CD14-positive monocyte (primary cell): ENCODE measurements around the gene RPTOR. TPM values are rescaled to one million over a fixed set of nuclear protein-coding genes. Genes with fewer than 3 reads are reported as not detected.

ENCODE experiments used
- DNase-seq, 3 donors: peaks; one replicate each; pipeline ENCODE4 v3.0.0-alpha.2; 2011 to 2022
- H2AFZ ChIP-seq: 2 replicates; pipeline ENCODE4 v1.6.0; 2012; ENCODE audit warnings: mild to moderate bottlenecking, low read depth, low read length, inconsistent platforms; ENCODE audit not compliant: insufficient read depth, poor library complexity, severe bottlenecking
- H3K27ac ChIP-seq, 2 donors: 1 replicate in 1 of 2; 2 replicates in 1 of 2; pipeline ENCODE4 v1.5.1; 2012 to 2013; ENCODE audit warnings: low read length in 2 of 2, control low read depth in 1 of 2, inconsistent platforms in 1 of 2, low read depth in 1 of 2, mild to moderate bottlenecking in 1 of 2
- H3K27me3 ChIP-seq, 2 donors: one replicate each; pipeline versions ENCODE4 v1.6.0 to v1.6.1; 2011 to 2013; ENCODE audit warnings: low read length in 2 of 2; ENCODE audit not compliant: control insufficient read depth in 2 of 2, insufficient read depth in 2 of 2
- H3K36me3 ChIP-seq, 2 donors: replicated peaks in 1 of 2; 1 replicate in 1 of 2; 2 replicates in 1 of 2; pipeline versions ENCODE4 v1.5.1 to v1.6.1; 2012 to 2013; ENCODE audit warnings: low read length in 2 of 2, control low read depth in 1 of 2, inconsistent platforms in 1 of 2, mild to moderate bottlenecking in 1 of 2; ENCODE audit not compliant: insufficient read depth in 2 of 2, control insufficient read depth in 1 of 2
- H3K4me1 ChIP-seq, 2 donors: 1 replicate in 1 of 2; 2 replicates in 1 of 2; pipeline versions ENCODE4 v1.5.1 to v1.6.1; 2012 to 2013; ENCODE audit warnings: low read length in 2 of 2, control low read depth in 1 of 2, inconsistent platforms in 1 of 2, mild to moderate bottlenecking in 1 of 2, moderate library complexity in 1 of 2; ENCODE audit not compliant: insufficient read depth in 2 of 2, control insufficient read depth in 1 of 2
- H3K4me2 ChIP-seq: replicated peaks from 2 replicates; pipeline ENCODE3; 2012; ENCODE audit warnings: low read length, moderate library complexity, mild to moderate bottlenecking; ENCODE audit not compliant: poor library complexity, severe bottlenecking; ENCODE audit errors: extremely low read depth
- H3K4me3 ChIP-seq, 3 experiments: fragments of 200-600 bp in 1 of 3; sonication (generic) in 1 of 3; replicated peaks in 1 of 3; 1 replicate in 2 of 3; 2 replicates in 1 of 3; pipeline ENCODE4 v1.5.1; 2011 to 2013; ENCODE audit warnings: low read length in 3 of 3, mild to moderate bottlenecking in 3 of 3, control low read depth in 2 of 3, low read depth in 2 of 3, inconsistent platforms in 1 of 3, moderate library complexity in 1 of 3
- H3K79me2 ChIP-seq: 2 replicates; pipeline ENCODE4 v1.6.0; 2012; ENCODE audit warnings: mild to moderate bottlenecking, control low read depth, inconsistent platforms, low read length, moderate library complexity; ENCODE audit not compliant: insufficient read depth
- H3K9ac ChIP-seq: 2 replicates; pipeline ENCODE4 v1.6.0; 2017; ENCODE audit warnings: low read length, mild to moderate bottlenecking; ENCODE audit not compliant: insufficient read depth, poor library complexity, severe bottlenecking
- H3K9me3 ChIP-seq, 2 donors: replicated peaks in 1 of 2; 1 replicate in 1 of 2; 2 replicates in 1 of 2; pipeline versions ENCODE4 v1.5.1 to v1.6.1; 2012 to 2013; ENCODE audit warnings: low read length in 2 of 2, control low read depth in 1 of 2; ENCODE audit not compliant: control insufficient read depth in 1 of 2, insufficient read depth in 1 of 2
- H4K20me1 ChIP-seq: 2 replicates; pipeline ENCODE4 v1.6.0; 2012; ENCODE audit warnings: mild to moderate bottlenecking, low read length, control low read depth, moderate library complexity; ENCODE audit not compliant: insufficient read depth
- H3K27ac Mint-ChIP-seq, 7 donors: one replicate each; pipeline ENCODE4 v1.8.0; 2020; ENCODE audit warnings: mild to moderate bottlenecking in 7 of 7, mixed read lengths in 7 of 7, moderate library complexity in 6 of 7, inconsistent platforms in 2 of 7
- H3K27me3 Mint-ChIP-seq, 3 donors: one replicate each; pipeline ENCODE4 v1.8.0; 2021 to 2022; ENCODE audit warnings: low read depth in 3 of 3, mild to moderate bottlenecking in 3 of 3, mixed read lengths in 3 of 3, moderate library complexity in 3 of 3, inconsistent platforms in 1 of 3
- H3K36me3 Mint-ChIP-seq, 2 donors: one replicate each; pipeline ENCODE4 v1.8.0; 2020; ENCODE audit warnings: mixed read lengths in 2 of 2, inconsistent platforms in 1 of 2, mild to moderate bottlenecking in 1 of 2
- H3K4me1 Mint-ChIP-seq: one replicate; pipeline ENCODE4 v1.8.0; 2020; ENCODE audit warnings: mild to moderate bottlenecking, mixed read lengths
- H3K4me3 Mint-ChIP-seq, 2 donors: one replicate each; pipeline ENCODE4 v1.8.0; 2020; ENCODE audit warnings: mild to moderate bottlenecking in 2 of 2, mixed read lengths in 2 of 2, moderate library complexity in 1 of 2
- H3K9me3 Mint-ChIP-seq, 7 donors: one replicate each; pipeline ENCODE4 v1.8.0; 2020 to 2022; ENCODE audit warnings: mixed read lengths in 7 of 7, mild to moderate bottlenecking in 6 of 7, moderate library complexity in 6 of 7, inconsistent platforms in 2 of 7
- CTCF ChIP-seq: fragments of 200-600 bp; IDR thresholded peaks from one replicate; pipeline ENCODE4 v1.8.0; 2022; ENCODE audit warnings: antibody characterized with exemption, mild to moderate bottlenecking
- WGBS: methylation state at CpG from one replicate; pipeline ENCODE4 v1.1.5; 2013; ENCODE audit warnings: missing lambda C conversion rate; ENCODE audit not compliant: insufficient coverage; 5-methylcytosine and 5-hydroxymethylcytosine counted together
- intact Hi-C, 2 donors: fragments of 100-400 bp; cut with micrococcal nuclease; formaldehyde crosslinking; loops; one replicate each; pipeline versions ENCODE4 v1.15.0 to v1.15.1; 2023
- polyA plus RNA-seq, 3 donors: library from polyadenylated mRNA; depleted of rRNA in 1 of 3; unstranded in 2 of 3; stranded (reverse) in 1 of 3; fragments of 300-500 nt in 2 of 3; fragments of >200 nt in 1 of 3; fragmentation: Illumina TruSeq in 2 of 3; gene quantifications; 1 replicate in 2 of 3; 2 replicates in 1 of 3; pipeline ENCODE4 v1.2.3, GENCODE V29; 2012 to 2021

Gene RPTOR
- polyA plus RNA-seq, 3 donors = 1.1 to 8.7 (median 2.6) TPM

GRCh38 chr17:80709090-80709695 is 164.6 kb downstream of the RPTOR start:
- Mint-ChIP-seq H3K36me3 (peaks cover 21 to 23% of the 10 kb centered on the region in 2 donors), H3K4me1 (peaks cover 55% of the 10 kb centered on the region), H3K27me3 (peaks cover 0 to 2% (median 0%) of the 10 kb centered on the region in 3 donors), H3K4me3 (peak overlapping the region; percentile 4 to 39), H3K27ac (peak overlapping the region in 5 of 7 donors; percentile 8 to 71 (median 24)), H3K9me3 (no peaks in the 10 kb centered on the region)
- H3K36me3 ChIP-seq = no peaks in the 10 kb centered on the region
- WGBS = 70% methylated on average over 22 of the region's 28 CpGs
- TF ChIP-seq CTCF = no peak
- no peaks in the 10 kb centered on the region for H3K27me3 ChIP-seq
- H3K4me2 ChIP-seq = peak overlapping the region; percentile 6
- intact Hi-C loops = no loop called here
- peaks cover 31 to 40% of the 10 kb centered on the region in 2 donors for H3K4me1 ChIP-seq
- no peak overlapping the region for H2AFZ ChIP-seq
- peaks cover 35% of the 10 kb centered on the region for H4K20me1 ChIP-seq
- DNase-seq = no peak
- H3K4me3 ChIP-seq = no peak overlapping the region
- H3K79me2 ChIP-seq = peaks cover 6% of the 10 kb centered on the region
- peak overlapping the region in 1 of 2 donors; percentile 31 for H3K27ac ChIP-seq
- no peaks in the 10 kb centered on the region for H3K9me3 ChIP-seq
- no peak overlapping the region for H3K9ac ChIP-seq

- Histone ChIP-seq H3K4me2 (no peak overlapping the region), H4K20me1 (peaks cover 25% of the 10 kb centered on the region), H3K4me1 (peaks cover 21 to 29% of the 10 kb centered on the region in 2 donors), H3K9ac (no peak overlapping the region), H3K79me2 (no peaks in the 10 kb centered on the region), H3K36me3 (no peaks in the 10 kb centered on the region), H3K9me3 (no peaks in the 10 kb centered on the region), H3K4me3 (no peak overlapping the region), H3K27ac (no peak overlapping the region), H2AFZ (no peak overlapping the region), H3K27me3 (no peaks in the 10 kb centered on the region)
- no peak for TF ChIP-seq CTCF
- H3K4me3 Mint-ChIP-seq = no peak overlapping the region
- peaks cover 0 to 3% (median 0%) of the 10 kb centered on the region in 7 donors for H3K9me3 Mint-ChIP-seq
- H3K36me3 Mint-ChIP-seq = peaks cover 23 to 24% of the 10 kb centered on the region in 2 donors
- WGBS = 100% methylated on average over 1 of the region's 4 CpGs
- H3K27me3 Mint-ChIP-seq = peaks cover 0 to 2% (median 0%) of the 10 kb centered on the region in 3 donors
- intact Hi-C loops = no loop called here
- H3K4me1 Mint-ChIP-seq = peaks cover 42% of the 10 kb centered on the region
- no peak for DNase-seq
- peak overlapping the region in 1 of 7 donors; percentile 14 for H3K27ac Mint-ChIP-seq
Observed at GRCh38 chr17:80710714-80711302, 166.2 kb downstream of the RPTOR start.
